Keratinocyte (primary cell): ENCODE data around the gene CHERP. TPM values are rescaled to one million over a fixed set of nuclear protein-coding genes. Genes with fewer than 3 reads are reported as not detected.

Experiments
- DNase-seq: peaks from one replicate; pipeline ENCODE4 v3.0.0-alpha.2; 2011; ENCODE audit warnings: low read depth, missing footprints, low spot score
- FAIRE-seq: peaks from 2 replicates; lab custom pipeline; 2011; peaks lifted over from hg19 to GRCh38; lab: Jason Lieb, UNC
- H2AFZ ChIP-seq: 2 replicates; pipeline ENCODE4 v1.6.0; 2012; ENCODE audit warnings: low read length, control low read depth, inconsistent platforms; ENCODE audit not compliant: control insufficient read depth
- H3K27ac ChIP-seq: 2 replicates; pipeline ENCODE4 v1.5.1; 2011; ENCODE audit warnings: low read length; ENCODE audit not compliant: control insufficient read depth, insufficient read depth
- H3K27me3 ChIP-seq: 3 replicates; pipeline ENCODE4 v1.6.0; 2011; ENCODE audit warnings: low read length; ENCODE audit not compliant: control insufficient read depth, insufficient read depth; ENCODE audit errors: extremely low read depth
- H3K36me3 ChIP-seq, 2 experiments: 2 replicates in 1 of 2; 3 replicates in 1 of 2; pipeline ENCODE4 v1.5.1; 2011; ENCODE audit warnings: low read length in 2 of 2, mild to moderate bottlenecking in 1 of 2; ENCODE audit not compliant: control insufficient read depth in 2 of 2, insufficient read depth in 2 of 2; ENCODE audit errors: extremely low read depth in 1 of 2
- H3K4me1 ChIP-seq: 3 replicates; pipeline ENCODE4 v1.5.1; 2011; ENCODE audit warnings: low read length; ENCODE audit not compliant: control insufficient read depth, insufficient read depth; ENCODE audit errors: extremely low read depth
- H3K4me2 ChIP-seq: 3 replicates; pipeline ENCODE4 v1.6.0; 2011; ENCODE audit warnings: low read depth, low read length; ENCODE audit not compliant: control insufficient read depth, insufficient read depth; ENCODE audit errors: extremely low read depth
- H3K4me3 ChIP-seq, 3 experiments: fragments of 200-600 bp in 1 of 3; sonication (generic) in 1 of 3; 2 replicates in 2 of 3; 3 replicates in 1 of 3; pipeline ENCODE4 v1.5.1; 2011 to 2016; ENCODE audit warnings: low read length in 3 of 3, mild to moderate bottlenecking in 3 of 3, control low read depth in 2 of 3, inconsistent platforms in 1 of 3, low read depth in 1 of 3, mixed read lengths in 1 of 3, mixed run types in 1 of 3, moderate library complexity in 1 of 3; ENCODE audit not compliant: control insufficient read depth in 2 of 3, insufficient read depth in 2 of 3; ENCODE audit errors: extremely low read depth in 1 of 3
- H3K79me2 ChIP-seq: 2 replicates; pipeline ENCODE4 v1.6.0; 2012; ENCODE audit warnings: low read length; ENCODE audit not compliant: control insufficient read depth, insufficient read depth
- H3K9ac ChIP-seq: 3 replicates; pipeline ENCODE4 v1.6.0; 2011; ENCODE audit warnings: low read length; ENCODE audit not compliant: control insufficient read depth, insufficient read depth; ENCODE audit errors: extremely low read depth
- H3K9me1 ChIP-seq: 3 replicates; pipeline ENCODE4 v1.6.0; 2011; ENCODE audit warnings: low read length; ENCODE audit not compliant: control insufficient read depth, insufficient read depth; ENCODE audit errors: extremely low read depth
- H3K9me3 ChIP-seq: 2 replicates; pipeline ENCODE4 v1.5.1; 2012; ENCODE audit warnings: low read depth, low read length; ENCODE audit not compliant: control insufficient read depth
- H4K20me1 ChIP-seq: 3 replicates; pipeline ENCODE4 v1.6.0; 2011; ENCODE audit warnings: low read length; ENCODE audit not compliant: control insufficient read depth, insufficient read depth; ENCODE audit errors: extremely low read depth
- EZH2 ChIP-seq: IDR thresholded peaks from one replicate; pipeline ENCODE4 v1.6.1; 2012; ENCODE audit warnings: inconsistent platforms, mild to moderate bottlenecking, low read length, moderate library complexity
- dilution Hi-C: fragments of 300-500 bp; cut with MboI; formaldehyde crosslinking; loops from one replicate; pipeline ENCODE4 v1.7.0; 2020; ENCODE audit warnings: low sequenced_read_pairs; ENCODE audit not compliant: extremely low pct_ligation_motif_present
- polyA plus RNA-seq, 5 experiments: library from polyadenylated mRNA; depleted of rRNA in 3 of 5; stranded (reverse) in 3 of 5; stranded (forward) in 1 of 5; unstranded in 1 of 5; fragments of >200 nt; gene quantifications; 1 replicate in 1 of 5; 2 replicates in 3 of 5; 3 replicates in 1 of 5; pipeline versions ENCODE4 v1.2.1 to v1.2.3, GENCODE V29; 2011 to 2012; ENCODE audit warnings: missing spikeins in 2 of 5, low read depth in 1 of 5, low replicate concordance in 1 of 5
- TF ChIP-seq, protein P1 (sequence below), 3 experiments: IDR thresholded peaks in 1 of 3; conservative IDR thresholded peaks in 1 of 3; optimal IDR thresholded peaks in 1 of 3; 2 replicates in 2 of 3; 3 replicates in 1 of 3; pipeline versions ENCODE3 to v1.5.1; 2011; ENCODE audit warnings: low read length in 3 of 3, mild to moderate bottlenecking in 3 of 3, moderate library complexity in 2 of 3, control low read depth in 1 of 3, inconsistent platforms in 1 of 3; ENCODE audit not compliant: insufficient read depth in 2 of 3; ENCODE audit errors: extremely low read depth in 1 of 3

Gene CHERP
- polyA plus RNA-seq, 1 donor (not counting 4 experiments of a cell fraction or from before 2014, with no cell fraction given), result 3.6 TPM

GRCh38 chr19:16579381-16579780 lies 37.1 kb upstream of the CHERP start:
- Histone ChIP-seq H3K9me1 (peaks cover 3% of the 10 kb centered on the region), H3K27ac (no peak overlapping the region), H2AFZ (no peak overlapping the region), H3K36me3 (peaks cover 10 to 20% of the 10 kb centered on the region in 2 experiments), H3K27me3 (no peaks in the 10 kb centered on the region), H3K4me3 (no peak overlapping the region), H3K79me2 (peaks cover 94% of the 10 kb centered on the region), H3K4me2 (no peak overlapping the region), H3K9me3 (no peaks in the 10 kb centered on the region), H3K9ac (no peak overlapping the region), H4K20me1 (peaks cover 10% of the 10 kb centered on the region), H3K4me1 (peaks cover 19% of the 10 kb centered on the region)
- FAIRE-seq, result no peak
- DNase-seq, result no peak
- dilution Hi-C loops, result no loop called here
- TF ChIP-seq EZH2, result no peak

DNA sequence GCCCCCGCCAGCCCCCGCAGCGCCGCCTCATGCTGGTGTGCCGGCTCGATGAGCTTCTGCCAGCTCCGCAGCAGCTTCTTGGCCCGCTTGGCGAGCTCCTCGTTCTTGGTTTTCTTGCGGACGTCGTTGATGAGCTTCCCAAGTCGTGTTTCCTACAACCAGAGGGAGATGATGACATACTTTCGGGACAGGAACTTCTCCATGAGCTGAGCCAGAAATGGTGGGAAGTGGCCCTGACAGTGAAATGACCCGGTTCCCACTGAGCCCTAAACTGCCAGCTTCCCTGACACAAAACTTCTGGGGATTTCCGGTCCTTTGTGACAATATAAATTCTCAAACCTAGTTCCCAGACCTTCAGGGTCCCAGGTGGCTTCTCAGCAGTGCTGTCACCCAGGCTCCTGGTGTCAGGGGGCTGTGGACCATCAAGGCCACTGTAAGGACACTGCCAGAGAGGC lies 35.3 kb upstream of the CHERP start:
- H3K9ac ChIP-seq, result no peak overlapping the region
- H3K4me1 ChIP-seq, result peaks cover 19% of the 10 kb centered on the region
- no peaks in the 10 kb centered on the region for H3K27me3 ChIP-seq
- H2AFZ ChIP-seq, result no peak overlapping the region
- H4K20me1 ChIP-seq, result peaks cover 10% of the 10 kb centered on the region
- no peaks in the 10 kb centered on the region for H3K9me3 ChIP-seq
- dilution Hi-C loops, result no loop called here
- H3K4me3 ChIP-seq, result no peak overlapping the region
- no peak for TF ChIP-seq EZH2
- TF ChIP-seq, protein P1, sequence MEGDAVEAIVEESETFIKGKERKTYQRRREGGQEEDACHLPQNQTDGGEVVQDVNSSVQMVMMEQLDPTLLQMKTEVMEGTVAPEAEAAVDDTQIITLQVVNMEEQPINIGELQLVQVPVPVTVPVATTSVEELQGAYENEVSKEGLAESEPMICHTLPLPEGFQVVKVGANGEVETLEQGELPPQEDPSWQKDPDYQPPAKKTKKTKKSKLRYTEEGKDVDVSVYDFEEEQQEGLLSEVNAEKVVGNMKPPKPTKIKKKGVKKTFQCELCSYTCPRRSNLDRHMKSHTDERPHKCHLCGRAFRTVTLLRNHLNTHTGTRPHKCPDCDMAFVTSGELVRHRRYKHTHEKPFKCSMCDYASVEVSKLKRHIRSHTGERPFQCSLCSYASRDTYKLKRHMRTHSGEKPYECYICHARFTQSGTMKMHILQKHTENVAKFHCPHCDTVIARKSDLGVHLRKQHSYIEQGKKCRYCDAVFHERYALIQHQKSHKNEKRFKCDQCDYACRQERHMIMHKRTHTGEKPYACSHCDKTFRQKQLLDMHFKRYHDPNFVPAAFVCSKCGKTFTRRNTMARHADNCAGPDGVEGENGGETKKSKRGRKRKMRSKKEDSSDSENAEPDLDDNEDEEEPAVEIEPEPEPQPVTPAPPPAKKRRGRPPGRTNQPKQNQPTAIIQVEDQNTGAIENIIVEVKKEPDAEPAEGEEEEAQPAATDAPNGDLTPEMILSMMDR (optimal IDR thresholded peaks at IDR 0.05 in 1 of 3, IDR thresholded peaks at IDR 0.05 in 1 of 3, conservative IDR thresholded peaks at IDR 0.05 in 1 of 3; ENCODE audit: extremely low read depth in 1 of 3, insufficient read depth in 2 of 3, low read length in 3 of 3), result no peak
- FAIRE-seq, result no peak
- no peak overlapping the region for H3K27ac ChIP-seq
- peaks cover 3% of the 10 kb centered on the region for H3K9me1 ChIP-seq
- no peak for DNase-seq
- no peak overlapping the region for H3K4me2 ChIP-seq
- H3K36me3 ChIP-seq, result peaks cover 11 to 22% of the 10 kb centered on the region in 2 experiments
- H3K79me2 ChIP-seq, result peaks cover 95% of the 10 kb centered on the region
